ENCODE results near the gene TUBB. TPM values are rescaled to one million over a fixed set of nuclear protein-coding genes. Genes with fewer than 3 reads are reported as not detected.
A peak's percentile ranks its signal among the peaks of the same experiment; 100 is the strongest.

Gene TUBB
- total RNA-seq, 4 donors from 2014 or later: 69.9 to 188 (median 95.6) TPM

DNA sequence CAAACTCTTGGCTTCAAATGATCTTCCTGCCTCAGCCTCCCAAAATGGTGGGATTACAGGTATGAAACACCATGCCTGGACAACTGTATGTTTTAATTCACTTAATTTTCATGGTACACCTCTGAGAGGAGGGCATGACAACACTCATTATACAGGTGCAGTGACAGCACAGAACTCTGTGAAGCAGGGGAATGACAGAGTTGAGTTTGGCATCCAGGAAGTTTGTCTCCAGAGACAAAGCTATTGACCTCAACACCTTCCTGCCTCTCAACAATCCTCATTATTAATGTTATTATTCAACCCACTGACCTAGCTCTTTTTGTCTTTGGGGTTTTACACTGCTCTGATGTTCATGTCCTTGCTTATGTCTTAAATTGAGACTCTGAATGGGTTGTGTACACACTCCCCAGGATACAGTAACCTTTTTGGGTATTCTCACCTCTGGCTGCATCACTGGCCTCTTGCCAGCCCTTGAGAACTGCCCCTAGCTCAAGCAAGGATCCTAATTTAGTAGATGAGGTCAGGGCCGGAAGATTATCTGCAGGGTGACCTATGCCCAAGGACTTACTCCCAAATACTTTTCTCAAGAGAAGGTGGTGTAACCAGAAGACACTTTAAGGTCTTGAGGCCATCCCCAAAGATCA lies 37.2 kb downstream of the TUBB start:
- Histone ChIP-seq H3K4me1 (peaks cover 0 to 6% (median 0%) of the 10 kb centered on the region in 4 donors), H3K9me3 (no peaks in the 10 kb centered on the region), H3K27ac (no peak overlapping the region), H3K27me3 (no peaks in the 10 kb centered on the region), H3K36me3 (no peaks in the 10 kb centered on the region), H3K4me3 (no peak overlapping the region)
- TF ChIP-seq, protein P1, sequence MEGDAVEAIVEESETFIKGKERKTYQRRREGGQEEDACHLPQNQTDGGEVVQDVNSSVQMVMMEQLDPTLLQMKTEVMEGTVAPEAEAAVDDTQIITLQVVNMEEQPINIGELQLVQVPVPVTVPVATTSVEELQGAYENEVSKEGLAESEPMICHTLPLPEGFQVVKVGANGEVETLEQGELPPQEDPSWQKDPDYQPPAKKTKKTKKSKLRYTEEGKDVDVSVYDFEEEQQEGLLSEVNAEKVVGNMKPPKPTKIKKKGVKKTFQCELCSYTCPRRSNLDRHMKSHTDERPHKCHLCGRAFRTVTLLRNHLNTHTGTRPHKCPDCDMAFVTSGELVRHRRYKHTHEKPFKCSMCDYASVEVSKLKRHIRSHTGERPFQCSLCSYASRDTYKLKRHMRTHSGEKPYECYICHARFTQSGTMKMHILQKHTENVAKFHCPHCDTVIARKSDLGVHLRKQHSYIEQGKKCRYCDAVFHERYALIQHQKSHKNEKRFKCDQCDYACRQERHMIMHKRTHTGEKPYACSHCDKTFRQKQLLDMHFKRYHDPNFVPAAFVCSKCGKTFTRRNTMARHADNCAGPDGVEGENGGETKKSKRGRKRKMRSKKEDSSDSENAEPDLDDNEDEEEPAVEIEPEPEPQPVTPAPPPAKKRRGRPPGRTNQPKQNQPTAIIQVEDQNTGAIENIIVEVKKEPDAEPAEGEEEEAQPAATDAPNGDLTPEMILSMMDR (IDR thresholded peaks at IDR 0.05): no peak
- no peak for TF ChIP-seq POLR2A (IDR thresholded peaks at IDR 0.05)
- DNase-seq: no peak

DNA sequence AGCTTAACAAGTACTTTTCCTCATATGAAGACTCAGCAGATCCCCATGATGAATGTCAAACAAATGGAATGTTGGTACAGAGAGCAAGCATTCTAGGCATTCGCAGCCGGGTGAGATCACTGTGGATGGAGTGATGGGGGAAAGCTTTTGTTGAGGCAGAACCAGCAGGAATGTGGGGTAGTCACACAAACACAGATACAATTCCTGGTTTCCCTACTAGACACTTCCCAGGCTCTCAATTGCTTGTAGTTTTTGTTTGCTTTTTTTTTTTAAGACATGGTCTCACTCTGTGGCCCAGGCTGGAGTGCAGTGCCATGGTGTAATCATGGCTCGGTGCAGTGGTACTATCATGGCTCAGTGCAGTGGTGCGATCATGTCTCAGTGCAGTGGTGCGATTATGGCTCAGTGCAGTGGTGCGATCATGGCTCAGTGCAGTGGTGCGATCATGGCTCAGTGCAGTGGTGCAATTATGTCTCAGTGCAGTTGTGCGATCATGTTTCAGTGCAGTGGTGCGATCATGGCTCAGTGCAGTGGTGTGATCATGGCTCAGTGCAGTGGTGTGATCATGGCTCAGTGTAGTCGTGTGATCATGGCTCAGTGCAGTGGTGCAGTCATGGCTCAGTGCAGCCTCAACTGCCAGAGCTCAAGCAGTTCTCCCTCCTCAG lies 39.6 kb downstream of the TUBB start:
- H3K9me3 ChIP-seq: no peaks in the 10 kb centered on the region
- no peaks in the 10 kb centered on the region for H3K27me3 ChIP-seq
- H3K36me3 ChIP-seq: no peaks in the 10 kb centered on the region
- H3K4me1 ChIP-seq: peaks cover 0 to 9% (median 0%) of the 10 kb centered on the region in 4 donors
- peak overlapping the region in 1 of 4 donors; percentile 6 for H3K27ac ChIP-seq
- no peak for TF ChIP-seq POLR2A (IDR thresholded peaks at IDR 0.05)
- TF ChIP-seq, protein P1 (IDR thresholded peaks at IDR 0.05): no peak
- DNase-seq: no peak
- H3K4me3 ChIP-seq: no peak overlapping the region

- Histone ChIP-seq H3K36me3 (no peaks in the 10 kb centered on the region), H3K9me3 (no peaks in the 10 kb centered on the region), H3K27ac (no peak overlapping the region), H3K27me3 (no peaks in the 10 kb centered on the region), H3K4me3 (no peak overlapping the region), H3K4me1 (peaks cover 0 to 9% (median 0%) of the 10 kb centered on the region in 4 donors)
- TF ChIP-seq, protein P1 (IDR thresholded peaks at IDR 0.05): no peak
- no peak for TF ChIP-seq POLR2A (IDR thresholded peaks at IDR 0.05)
- DNase-seq: no peak
Measured at GRCh38 chr6:30760549-30760948, 40.4 kb downstream of the TUBB start.

DNA sequence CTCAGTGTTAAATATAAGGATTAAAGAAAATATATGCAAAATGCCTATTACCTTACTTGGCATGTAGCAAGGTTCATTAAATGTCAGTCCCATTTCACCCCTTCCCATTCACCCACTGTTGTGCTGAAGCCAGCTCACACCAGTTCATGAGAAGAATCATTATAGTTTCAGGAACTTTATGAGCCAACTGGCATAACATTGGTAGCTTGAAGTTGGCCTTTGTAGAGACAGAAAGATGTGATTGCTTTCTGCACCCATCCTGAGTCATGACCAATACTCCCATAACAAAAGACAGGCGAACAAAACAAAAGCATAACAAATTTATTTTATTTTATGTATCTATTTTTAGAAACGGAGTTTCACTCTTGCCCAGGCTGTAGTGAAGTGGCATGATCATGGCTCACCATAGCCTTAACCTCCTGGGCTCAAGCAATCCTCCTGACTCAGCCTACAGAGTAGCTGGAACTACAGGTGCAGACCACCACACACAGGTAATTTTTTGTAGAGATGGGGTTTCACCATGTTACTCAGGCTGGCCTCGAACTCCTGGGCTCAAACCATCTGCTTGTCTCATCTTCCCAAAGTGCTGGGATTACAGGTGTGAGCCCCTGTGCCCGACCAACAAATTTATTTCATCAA lies 41.8 kb downstream of the TUBB start:
- H3K4me1 ChIP-seq: peaks cover 0 to 9% (median 0%) of the 10 kb centered on the region in 4 donors

GRCh38 chr6:30763155-30763617 lies 43.0 kb downstream of the TUBB start:
- H3K36me3 ChIP-seq: no peaks in the 10 kb centered on the region
- H3K9me3 ChIP-seq: no peaks in the 10 kb centered on the region
- H3K4me3 ChIP-seq: no peak overlapping the region
- H3K27me3 ChIP-seq: no peaks in the 10 kb centered on the region
- DNase-seq: no peak
- H3K4me1 ChIP-seq: peaks cover 0 to 9% (median 0%) of the 10 kb centered on the region in 4 donors
- TF ChIP-seq POLR2A (IDR thresholded peaks at IDR 0.05): no peak
- TF ChIP-seq, protein P1 (IDR thresholded peaks at IDR 0.05): no peak
- H3K27ac ChIP-seq: peak overlapping the region in 1 of 4 donors; percentile 58

More for the DNA sequence above, 41.8 kb downstream of the TUBB start:
- no peaks in the 10 kb centered on the region for H3K36me3 ChIP-seq
- no peak for DNase-seq
- no peak overlapping the region for H3K27ac ChIP-seq
- no peak for TF ChIP-seq POLR2A (IDR thresholded peaks at IDR 0.05)
- TF ChIP-seq, protein P1 (IDR thresholded peaks at IDR 0.05): no peak
- no peaks in the 10 kb centered on the region for H3K9me3 ChIP-seq
- H3K4me3 ChIP-seq: no peak overlapping the region
- H3K27me3 ChIP-seq: no peaks in the 10 kb centered on the region
